ENCODE data around the gene SLC25A21. TPM values are rescaled to one million over a fixed set of nuclear protein-coding genes. Genes with fewer than 3 reads are reported as not detected.

SLC25A21 gene
- total RNA-seq, 2 experiments from 2014 or later: not detected

DNA sequence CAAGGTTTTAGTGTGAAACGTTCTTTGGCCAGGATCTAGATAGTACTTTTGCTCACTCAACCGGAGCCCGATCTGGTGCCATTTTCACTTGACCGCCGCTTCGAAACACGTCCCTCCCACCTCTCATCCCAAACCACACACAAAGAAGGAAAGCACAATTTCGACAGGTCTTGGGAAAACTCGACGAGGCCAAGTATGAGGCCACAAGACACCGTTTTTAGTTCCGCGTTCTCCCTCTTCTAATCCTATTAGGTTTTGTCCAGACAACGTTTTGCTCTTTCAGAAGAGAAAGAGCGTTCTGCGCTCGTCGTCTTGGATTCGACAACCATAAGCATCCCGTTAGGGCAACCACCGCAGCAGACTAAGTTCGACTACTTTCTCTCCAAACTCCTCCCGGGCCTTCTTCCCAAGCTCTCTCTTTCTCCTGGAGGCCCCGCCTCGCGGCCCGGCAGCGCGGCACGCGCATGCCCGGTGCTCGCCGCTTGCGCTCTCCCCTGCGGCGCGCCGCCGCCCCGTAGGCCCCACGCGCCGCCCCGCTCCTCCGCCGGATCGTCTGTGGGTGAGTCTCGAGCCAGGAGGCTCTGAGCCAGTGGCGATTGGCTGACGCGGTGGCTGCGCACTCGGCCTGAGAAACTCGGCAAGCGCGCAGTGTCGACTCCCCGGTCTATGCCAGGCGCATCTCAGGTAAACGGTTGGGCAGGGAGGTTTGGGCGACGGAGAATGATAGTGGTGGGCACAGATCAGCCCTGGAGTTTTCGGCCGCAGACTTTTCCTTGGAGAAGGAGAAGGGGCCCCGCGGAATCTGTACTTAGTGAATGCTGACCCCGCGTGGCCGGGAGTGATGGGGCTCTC is 25.2 kb upstream of the SLC25A21 start, which contains the start of gene MIPOL1:
Gene MIPOL1, plus strand, starts transcription at position 517 of the 852 bp plus-strand sequence. CDS start 49,952 bp downstream, outside the sequence.
- Histone ChIP-seq H3K4me1 (ENCODE audit: insufficient read depth, low read length) (no peaks in the 10 kb centered on the region), H3K27me3 (ENCODE audit: control insufficient read depth in 1 of 2, insufficient read depth in 2 of 2, low read length in 2 of 2) (peaks cover 0 to 4% of the 10 kb centered on the region in 2 experiments), H3K9me3 (ENCODE audit: control insufficient read depth in 1 of 2, insufficient read depth in 1 of 2, low read length in 2 of 2) (peaks cover 0 to 9% of the 10 kb centered on the region in 2 experiments), H3K27ac (ENCODE audit: low read depth in 1 of 2, low read length in 2 of 2) (no peak within 1 kb of the TSS), H3K36me3 (ENCODE audit: insufficient read depth, low read length) (no peaks in the 10 kb centered on the region), H3K4me3 (ENCODE audit: low read length) (no peak within 1 kb of the TSS)
- POLR2A ChIA-PET: no interaction called here
- CTCF ChIA-PET: no interaction called here
- DNase-seq (peak in 2 of 14 experiments; percentile 16 to 25), ATAC-seq (ENCODE audit: poor library complexity) (no peak)
- Mint-ChIP-seq H3K9me3 (peaks cover 3% of the 10 kb centered on the region), H3K27me3 (peaks cover 24% of the 10 kb centered on the region), H3K4me1 (ENCODE audit: low read depth) (no peaks in the 10 kb centered on the region), H3K4me3 (peak within 1 kb of the TSS; percentile 22), H3K36me3 (ENCODE audit: low read depth) (no peaks in the 10 kb centered on the region), H3K27ac (no peak within 1 kb of the TSS)
- intact Hi-C loops (cut with DNase I, micrococcal nuclease): no loop called here
- TF ChIP-seq, protein P1, sequence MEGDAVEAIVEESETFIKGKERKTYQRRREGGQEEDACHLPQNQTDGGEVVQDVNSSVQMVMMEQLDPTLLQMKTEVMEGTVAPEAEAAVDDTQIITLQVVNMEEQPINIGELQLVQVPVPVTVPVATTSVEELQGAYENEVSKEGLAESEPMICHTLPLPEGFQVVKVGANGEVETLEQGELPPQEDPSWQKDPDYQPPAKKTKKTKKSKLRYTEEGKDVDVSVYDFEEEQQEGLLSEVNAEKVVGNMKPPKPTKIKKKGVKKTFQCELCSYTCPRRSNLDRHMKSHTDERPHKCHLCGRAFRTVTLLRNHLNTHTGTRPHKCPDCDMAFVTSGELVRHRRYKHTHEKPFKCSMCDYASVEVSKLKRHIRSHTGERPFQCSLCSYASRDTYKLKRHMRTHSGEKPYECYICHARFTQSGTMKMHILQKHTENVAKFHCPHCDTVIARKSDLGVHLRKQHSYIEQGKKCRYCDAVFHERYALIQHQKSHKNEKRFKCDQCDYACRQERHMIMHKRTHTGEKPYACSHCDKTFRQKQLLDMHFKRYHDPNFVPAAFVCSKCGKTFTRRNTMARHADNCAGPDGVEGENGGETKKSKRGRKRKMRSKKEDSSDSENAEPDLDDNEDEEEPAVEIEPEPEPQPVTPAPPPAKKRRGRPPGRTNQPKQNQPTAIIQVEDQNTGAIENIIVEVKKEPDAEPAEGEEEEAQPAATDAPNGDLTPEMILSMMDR (IDR thresholded peaks at IDR 0.05): no peak

DNA sequence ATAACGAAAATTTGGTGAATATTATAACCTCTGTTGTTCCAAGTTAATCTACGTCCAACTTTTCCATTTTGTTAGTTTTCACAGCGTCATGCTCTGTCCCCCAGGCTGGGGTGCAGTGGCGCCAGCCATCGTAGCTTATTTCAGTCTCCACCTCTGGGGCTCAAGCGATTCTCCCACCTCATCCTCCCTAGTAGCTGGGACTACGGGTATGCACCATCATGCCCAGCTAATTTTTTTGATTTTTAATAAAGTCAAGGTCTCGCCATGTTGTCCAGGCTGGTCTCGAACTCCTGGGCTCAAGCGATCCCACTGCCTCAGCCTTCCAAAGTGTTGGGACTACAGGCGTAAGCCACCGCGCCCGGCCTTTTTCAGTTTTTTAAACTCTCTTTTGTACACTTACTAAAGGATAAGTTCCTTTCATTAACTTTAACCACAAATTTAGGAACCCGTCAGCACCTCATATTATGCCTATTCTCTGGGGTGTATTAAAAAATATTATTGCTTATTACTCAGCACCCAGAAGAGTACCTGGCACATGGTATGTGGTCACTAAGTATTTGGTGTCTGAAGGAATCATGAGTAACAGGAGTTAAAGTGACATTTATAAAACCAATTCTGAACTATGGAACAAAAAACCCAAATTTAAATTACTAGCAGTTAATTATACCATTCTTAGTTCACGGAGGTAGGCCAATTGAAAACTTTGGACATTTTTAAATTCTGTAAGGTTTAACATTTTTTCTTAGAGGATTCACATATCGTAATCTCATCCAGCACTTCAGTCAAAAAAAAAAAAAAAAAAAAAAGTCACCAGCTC is 24.4 kb upstream of the SLC25A21 start:
- ChIA-PET POLR2A (no interaction called here), CTCF (no interaction called here)
- H3K36me3 Mint-ChIP-seq (ENCODE audit: low read depth): no peaks in the 10 kb centered on the region
- peaks cover 6% of the 10 kb centered on the region for H3K9me3 Mint-ChIP-seq
- intact Hi-C loops (cut with DNase I, micrococcal nuclease): no loop called here
- no peaks in the 10 kb centered on the region for H3K4me1 Mint-ChIP-seq (ENCODE audit: low read depth)
- no peak overlapping the region for H3K4me3 Mint-ChIP-seq
- no peak overlapping the region for H3K27ac Mint-ChIP-seq
- H3K27me3 Mint-ChIP-seq: peaks cover 24% of the 10 kb centered on the region
- no peaks in the 10 kb centered on the region for H3K4me1 ChIP-seq (ENCODE audit: insufficient read depth, low read length)
- TF ChIP-seq, protein P1 (IDR thresholded peaks at IDR 0.05): no peak
- H3K27ac ChIP-seq (ENCODE audit: low read depth in 1 of 2, low read length in 2 of 2): no peak overlapping the region
- H3K36me3 ChIP-seq (ENCODE audit: insufficient read depth, low read length): no peaks in the 10 kb centered on the region
- H3K9me3 ChIP-seq (ENCODE audit: control insufficient read depth in 1 of 2, insufficient read depth in 1 of 2, low read length in 2 of 2): peaks cover 0 to 9% of the 10 kb centered on the region in 2 experiments
- no peak for ATAC-seq (ENCODE audit: poor library complexity)
- H3K4me3 ChIP-seq (ENCODE audit: low read length): no peak overlapping the region
- peaks cover 0 to 4% of the 10 kb centered on the region in 2 experiments for H3K27me3 ChIP-seq (ENCODE audit: control insufficient read depth in 1 of 2, insufficient read depth in 2 of 2, low read length in 2 of 2)
- no peak for DNase-seq

DNA sequence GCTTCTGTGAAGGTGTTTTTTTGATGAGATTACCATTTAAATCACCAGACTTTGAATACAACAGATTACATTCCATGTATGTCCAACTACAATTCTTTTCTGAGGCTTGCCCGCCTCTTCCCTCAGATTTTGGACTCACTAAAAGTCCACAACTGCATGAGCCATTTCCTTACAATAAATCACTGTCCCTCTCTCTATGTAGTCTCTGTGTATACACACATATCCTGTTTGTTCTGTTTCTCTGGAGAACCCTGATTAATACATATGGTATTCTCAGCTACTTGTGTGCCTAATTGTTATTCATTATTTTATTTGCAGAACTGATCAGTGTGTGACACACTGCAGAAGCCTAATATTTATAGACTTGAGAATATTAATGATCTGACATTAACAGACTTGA is 22.9 kb upstream of the SLC25A21 start:
- H3K9me3 ChIP-seq (ENCODE audit: control insufficient read depth in 1 of 2, insufficient read depth in 1 of 2, low read length in 2 of 2): peaks cover 0 to 9% of the 10 kb centered on the region in 2 experiments
- H3K4me3 ChIP-seq (ENCODE audit: low read length): no peak overlapping the region
- H3K4me3 Mint-ChIP-seq: no peak overlapping the region
- H3K4me1 Mint-ChIP-seq (ENCODE audit: low read depth): no peaks in the 10 kb centered on the region
- no peaks in the 10 kb centered on the region for H3K36me3 ChIP-seq (ENCODE audit: insufficient read depth, low read length)
- H3K27ac ChIP-seq (ENCODE audit: low read depth in 1 of 2, low read length in 2 of 2): no peak overlapping the region
- ChIA-PET CTCF (no interaction called here), POLR2A (no interaction called here)
- no peak for ATAC-seq (ENCODE audit: poor library complexity)
- no peak overlapping the region for H3K27ac Mint-ChIP-seq
- H3K36me3 Mint-ChIP-seq (ENCODE audit: low read depth): no peaks in the 10 kb centered on the region
- TF ChIP-seq, protein P1 (IDR thresholded peaks at IDR 0.05): no peak
- no peaks in the 10 kb centered on the region for H3K4me1 ChIP-seq (ENCODE audit: insufficient read depth, low read length)
- intact Hi-C loops (cut with DNase I, micrococcal nuclease): no loop called here
- peaks cover 24% of the 10 kb centered on the region for H3K27me3 Mint-ChIP-seq
- H3K9me3 Mint-ChIP-seq: peaks cover 5% of the 10 kb centered on the region
- no peak for DNase-seq
- peaks cover 0 to 4% of the 10 kb centered on the region in 2 experiments for H3K27me3 ChIP-seq (ENCODE audit: control insufficient read depth in 1 of 2, insufficient read depth in 2 of 2, low read length in 2 of 2)

Data from CD4-positive, alpha-beta T cell (primary cell).